ENCODE results near the gene SPEF2. TPM values are rescaled to one million over a fixed set of nuclear protein-coding genes. Genes with fewer than 3 reads are reported as not detected.

SPEF2 gene
- total and polyA plus RNA-seq, 9 of the 15 experiments (the other 6 are each of a cell fraction or from before 2014, with no cell fraction given), result 0.11 to 0.62 (median 0.20) TPM; not detected in 2

- TF ChIP-seq RBM22 (IDR thresholded peaks at IDR 0.05; ENCODE audit: low read depth, low read length, poor library complexity, severe bottlenecking) (no peak), HNRNPLL (IDR thresholded peaks at IDR 0.05; ENCODE audit: low read depth, low read length, poor library complexity, severe bottlenecking) (no peak), SETDB1 (IDR thresholded peaks at IDR 0.05; ENCODE audit: low read length) (no peak), MBD2 (IDR thresholded peaks at IDR 0.05; ENCODE audit: borderline replicate concordance, low read depth) (no peak), PRDM10 (IDR thresholded peaks at IDR 0.05; ENCODE audit: partially characterized antibody) (no peak), NUFIP1 (IDR thresholded peaks at IDR 0.05; ENCODE audit: partially characterized antibody) (no peak)
Observed at GRCh38 chr5:35600591-35600990, 17.1 kb upstream of the SPEF2 start (continued).
